Liver (tissue), 9 donors: ENCODE measurements around the gene ENDOU. TPM values are rescaled to one million over a fixed set of nuclear protein-coding genes. Genes with fewer than 3 reads are reported as not detected.

Experiments used
- DNase-seq: peaks from one replicate; pipeline ENCODE4 v3.0.0-alpha.2; 2017; ENCODE audit warnings: low spot score
- H3K27ac ChIP-seq, 2 donors: one replicate each; pipeline ENCODE4 v1.7.0; 2013; ENCODE audit warnings: inconsistent platforms in 2 of 2, low read length in 2 of 2, control low read depth in 1 of 2, low read depth in 1 of 2, mild to moderate bottlenecking in 1 of 2
- H3K27me3 ChIP-seq, 4 donors: one replicate each; pipeline versions ENCODE4 v1.6.1 to v1.7.0; 2013; ENCODE audit warnings: low read length in 3 of 4, inconsistent platforms in 1 of 4, mild to moderate bottlenecking in 1 of 4, moderate library complexity in 1 of 4; ENCODE audit not compliant: control insufficient read depth in 4 of 4, insufficient read depth in 4 of 4
- H3K36me3 ChIP-seq, 4 donors: one replicate each; pipeline versions ENCODE4 v1.6.1 to v1.7.0; 2013; ENCODE audit warnings: low read length in 3 of 4, mild to moderate bottlenecking in 3 of 4, low read depth in 1 of 4, moderate library complexity in 1 of 4; ENCODE audit not compliant: control insufficient read depth in 4 of 4, insufficient read depth in 3 of 4
- H3K4me1 ChIP-seq, 4 donors: one replicate each; pipeline versions ENCODE4 v1.6.1 to v1.7.0; 2013; ENCODE audit warnings: low read length in 3 of 4, mild to moderate bottlenecking in 3 of 4, moderate library complexity in 1 of 4; ENCODE audit not compliant: control insufficient read depth in 4 of 4, insufficient read depth in 4 of 4
- H3K4me3 ChIP-seq, 3 donors: one replicate each; pipeline versions ENCODE4 v1.6.1 to v1.7.0; 2013; ENCODE audit warnings: low read length in 3 of 3, control low read depth in 1 of 3, low read depth in 1 of 3, mild to moderate bottlenecking in 1 of 3
- H3K9ac ChIP-seq, 2 donors: one replicate each; pipeline ENCODE4 v1.7.0; 2013; ENCODE audit warnings: low read length in 2 of 2, mild to moderate bottlenecking in 2 of 2, moderate library complexity in 2 of 2, control low read depth in 1 of 2, low read depth in 1 of 2
- H3K9me3 ChIP-seq, 4 donors: one replicate each; pipeline versions ENCODE4 v1.6.1 to v1.7.0; 2013; ENCODE audit warnings: low read length in 3 of 4; ENCODE audit not compliant: control insufficient read depth in 4 of 4
- ATF3 ChIP-seq: IDR thresholded peaks from 2 replicates; pipeline ENCODE4 v1.6.1; 2016; ENCODE audit warnings: antibody characterized with exemption
- FOXA1 ChIP-seq: IDR thresholded peaks from 2 replicates; pipeline ENCODE4 v1.6.1; 2016; ENCODE audit warnings: antibody characterized with exemption
- FOXA2 ChIP-seq: IDR thresholded peaks from 2 replicates; pipeline ENCODE4 v1.6.1; 2016; ENCODE audit warnings: antibody characterized with exemption
- HNF4G ChIP-seq: IDR thresholded peaks from 2 replicates; pipeline ENCODE4 v1.6.1; 2016; ENCODE audit warnings: antibody characterized with exemption
- JUND ChIP-seq, 2 donors: IDR thresholded peaks; 2 replicates each; pipeline ENCODE4 v1.6.1; 2016; ENCODE audit warnings: antibody characterized with exemption in 2 of 2
- MAX ChIP-seq: IDR thresholded peaks from 2 replicates; pipeline ENCODE4 v1.6.1; 2016; ENCODE audit warnings: antibody characterized with exemption
- NR2F2 ChIP-seq: IDR thresholded peaks from 2 replicates; pipeline ENCODE4 v1.6.1; 2016; ENCODE audit warnings: antibody characterized with exemption
- RAD21 ChIP-seq, 2 donors: IDR thresholded peaks; 2 replicates each; pipeline ENCODE4 v1.6.1; 2016; ENCODE audit warnings: antibody characterized with exemption in 2 of 2, mild to moderate bottlenecking in 2 of 2
- RXRA ChIP-seq, 2 donors: IDR thresholded peaks; 2 replicates each; pipeline ENCODE4 v1.6.1; 2017 to 2018; ENCODE audit warnings: antibody characterized with exemption in 2 of 2, mild to moderate bottlenecking in 1 of 2
- SP1 ChIP-seq: IDR thresholded peaks from 2 replicates; pipeline ENCODE4 v1.6.1; 2018; ENCODE audit warnings: antibody characterized with exemption, mild to moderate bottlenecking
- TAF1 ChIP-seq: conservative IDR thresholded peaks from 2 replicates; pipeline ENCODE4 v1.6.1; 2016; ENCODE audit warnings: antibody characterized with exemption, mild to moderate bottlenecking
- YY1 ChIP-seq: IDR thresholded peaks from 2 replicates; pipeline ENCODE4 v1.6.1; 2016; ENCODE audit warnings: antibody characterized with exemption, mild to moderate bottlenecking
- WGBS: extraction: QIAGEN DNeasy Blood & Tissue Kit; methylation state at CpG from one replicate; pipeline ENCODE4 v1.1.7; 2013; 5-methylcytosine and 5-hydroxymethylcytosine counted together
- polyA plus RNA-seq, 2 donors: library from polyadenylated mRNA; stranded (reverse) in 1 of 2; unstranded in 1 of 2; fragments of 200-250 nt in 1 of 2; fragments of >200 nt in 1 of 2; fragmentation: Nextera tagmentation in 1 of 2; extraction: Ambion mirVana in 1 of 2; gene quantifications; one replicate each; pipeline versions ENCODE4 v1.2.1 to v1.2.3, GENCODE V29; 2013 to 2015
- total RNA-seq, 2 donors: library from RNA; depleted of rRNA; stranded (reverse); fragments of >200 nt; gene quantifications; one replicate each; pipeline ENCODE4 v1.2.3, GENCODE V29; 2014
- TF ChIP-seq, protein P1 (sequence below): IDR thresholded peaks from 2 replicates; pipeline ENCODE4 v1.6.1; 2016; ENCODE audit warnings: antibody characterized with exemption
- TF ChIP-seq, protein P2 (sequence below): fragments of 150-350 bp; IDR thresholded peaks from 2 replicates; pipeline ENCODE4 v1.5.1; 2017; ENCODE audit warnings: improper control_type of control experiment, low read depth, low read length; ENCODE audit not compliant: missing input control
- TF ChIP-seq, protein P3 (sequence below): IDR thresholded peaks from 2 replicates; pipeline ENCODE4 v1.6.1; 2016; ENCODE audit warnings: antibody characterized with exemption, mild to moderate bottlenecking
- donor health status: healthy.
- donor health status: healthy.
- donor health status: healthy.
- donor health status: healthy.
- donor health status: healthy.

Gene ENDOU
- total and polyA plus RNA-seq, 4 donors = 0.25 TPM; not detected in 3

DNA sequence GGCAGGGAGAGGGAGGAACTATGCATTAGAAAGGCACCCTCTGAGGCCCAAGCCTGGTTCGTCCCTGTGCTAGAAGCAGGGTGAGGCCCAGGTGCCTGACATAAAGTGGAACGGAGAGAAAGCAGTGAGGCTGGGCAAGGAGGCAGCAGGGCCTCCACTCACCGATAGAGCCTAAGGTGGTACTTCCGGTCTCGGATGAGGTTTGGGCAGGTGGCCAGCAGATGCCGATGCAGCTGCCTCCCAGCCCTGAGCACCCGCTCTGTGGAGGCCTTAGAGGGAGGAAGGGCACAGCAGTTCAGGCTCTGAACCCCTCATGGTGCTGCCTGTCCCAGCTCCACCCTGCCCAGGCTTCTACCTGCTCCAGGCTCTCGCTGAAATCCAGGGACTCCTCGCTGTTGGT, 26.3 kb upstream of the ENDOU start:
- no peak overlapping the region for H3K9ac ChIP-seq
- H3K27ac ChIP-seq = no peak overlapping the region
- peaks cover 0 to 4% (median 0%) of the 10 kb centered on the region in 4 donors for H3K4me1 ChIP-seq

More for the DNA sequence above, 26.3 kb upstream of the ENDOU start:
- DNase-seq = no peak
- Histone ChIP-seq H3K36me3 (no peaks in the 10 kb centered on the region), H3K9me3 (no peaks in the 10 kb centered on the region), H3K4me3 (no peak overlapping the region), H3K27me3 (no peaks in the 10 kb centered on the region)
- TF ChIP-seq YY1 = no peak
- no peak for TF ChIP-seq MAX
- no peak for TF ChIP-seq RAD21 (IDR thresholded peaks at IDR 0.05)
- TF ChIP-seq FOXA1 = no peak
- no peak for TF ChIP-seq FOXA2
- TF ChIP-seq, protein P1, sequence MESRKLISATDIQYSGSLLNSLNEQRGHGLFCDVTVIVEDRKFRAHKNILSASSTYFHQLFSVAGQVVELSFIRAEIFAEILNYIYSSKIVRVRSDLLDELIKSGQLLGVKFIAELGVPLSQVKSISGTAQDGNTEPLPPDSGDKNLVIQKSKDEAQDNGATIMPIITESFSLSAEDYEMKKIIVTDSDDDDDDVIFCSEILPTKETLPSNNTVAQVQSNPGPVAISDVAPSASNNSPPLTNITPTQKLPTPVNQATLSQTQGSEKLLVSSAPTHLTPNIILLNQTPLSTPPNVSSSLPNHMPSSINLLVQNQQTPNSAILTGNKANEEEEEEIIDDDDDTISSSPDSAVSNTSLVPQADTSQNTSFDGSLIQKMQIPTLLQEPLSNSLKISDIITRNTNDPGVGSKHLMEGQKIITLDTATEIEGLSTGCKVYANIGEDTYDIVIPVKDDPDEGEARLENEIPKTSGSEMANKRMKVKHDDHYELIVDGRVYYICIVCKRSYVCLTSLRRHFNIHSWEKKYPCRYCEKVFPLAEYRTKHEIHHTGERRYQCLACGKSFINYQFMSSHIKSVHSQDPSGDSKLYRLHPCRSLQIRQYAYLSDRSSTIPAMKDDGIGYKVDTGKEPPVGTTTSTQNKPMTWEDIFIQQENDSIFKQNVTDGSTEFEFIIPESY = no peak
- TF ChIP-seq RXRA (IDR thresholded peaks at IDR 0.05) = no peak
- TF ChIP-seq, protein P2, sequence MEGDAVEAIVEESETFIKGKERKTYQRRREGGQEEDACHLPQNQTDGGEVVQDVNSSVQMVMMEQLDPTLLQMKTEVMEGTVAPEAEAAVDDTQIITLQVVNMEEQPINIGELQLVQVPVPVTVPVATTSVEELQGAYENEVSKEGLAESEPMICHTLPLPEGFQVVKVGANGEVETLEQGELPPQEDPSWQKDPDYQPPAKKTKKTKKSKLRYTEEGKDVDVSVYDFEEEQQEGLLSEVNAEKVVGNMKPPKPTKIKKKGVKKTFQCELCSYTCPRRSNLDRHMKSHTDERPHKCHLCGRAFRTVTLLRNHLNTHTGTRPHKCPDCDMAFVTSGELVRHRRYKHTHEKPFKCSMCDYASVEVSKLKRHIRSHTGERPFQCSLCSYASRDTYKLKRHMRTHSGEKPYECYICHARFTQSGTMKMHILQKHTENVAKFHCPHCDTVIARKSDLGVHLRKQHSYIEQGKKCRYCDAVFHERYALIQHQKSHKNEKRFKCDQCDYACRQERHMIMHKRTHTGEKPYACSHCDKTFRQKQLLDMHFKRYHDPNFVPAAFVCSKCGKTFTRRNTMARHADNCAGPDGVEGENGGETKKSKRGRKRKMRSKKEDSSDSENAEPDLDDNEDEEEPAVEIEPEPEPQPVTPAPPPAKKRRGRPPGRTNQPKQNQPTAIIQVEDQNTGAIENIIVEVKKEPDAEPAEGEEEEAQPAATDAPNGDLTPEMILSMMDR = no peak
- TF ChIP-seq ATF3 = no peak
- TF ChIP-seq NR2F2 = no peak
- no peak for TF ChIP-seq SP1
- TF ChIP-seq JUND (IDR thresholded peaks at IDR 0.05) = no peak
- TF ChIP-seq, protein P3, sequence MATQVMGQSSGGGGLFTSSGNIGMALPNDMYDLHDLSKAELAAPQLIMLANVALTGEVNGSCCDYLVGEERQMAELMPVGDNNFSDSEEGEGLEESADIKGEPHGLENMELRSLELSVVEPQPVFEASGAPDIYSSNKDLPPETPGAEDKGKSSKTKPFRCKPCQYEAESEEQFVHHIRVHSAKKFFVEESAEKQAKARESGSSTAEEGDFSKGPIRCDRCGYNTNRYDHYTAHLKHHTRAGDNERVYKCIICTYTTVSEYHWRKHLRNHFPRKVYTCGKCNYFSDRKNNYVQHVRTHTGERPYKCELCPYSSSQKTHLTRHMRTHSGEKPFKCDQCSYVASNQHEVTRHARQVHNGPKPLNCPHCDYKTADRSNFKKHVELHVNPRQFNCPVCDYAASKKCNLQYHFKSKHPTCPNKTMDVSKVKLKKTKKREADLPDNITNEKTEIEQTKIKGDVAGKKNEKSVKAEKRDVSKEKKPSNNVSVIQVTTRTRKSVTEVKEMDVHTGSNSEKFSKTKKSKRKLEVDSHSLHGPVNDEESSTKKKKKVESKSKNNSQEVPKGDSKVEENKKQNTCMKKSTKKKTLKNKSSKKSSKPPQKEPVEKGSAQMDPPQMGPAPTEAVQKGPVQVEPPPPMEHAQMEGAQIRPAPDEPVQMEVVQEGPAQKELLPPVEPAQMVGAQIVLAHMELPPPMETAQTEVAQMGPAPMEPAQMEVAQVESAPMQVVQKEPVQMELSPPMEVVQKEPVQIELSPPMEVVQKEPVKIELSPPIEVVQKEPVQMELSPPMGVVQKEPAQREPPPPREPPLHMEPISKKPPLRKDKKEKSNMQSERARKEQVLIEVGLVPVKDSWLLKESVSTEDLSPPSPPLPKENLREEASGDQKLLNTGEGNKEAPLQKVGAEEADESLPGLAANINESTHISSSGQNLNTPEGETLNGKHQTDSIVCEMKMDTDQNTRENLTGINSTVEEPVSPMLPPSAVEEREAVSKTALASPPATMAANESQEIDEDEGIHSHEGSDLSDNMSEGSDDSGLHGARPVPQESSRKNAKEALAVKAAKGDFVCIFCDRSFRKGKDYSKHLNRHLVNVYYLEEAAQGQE = no peak
- no peak for TF ChIP-seq TAF1
- TF ChIP-seq HNF4G = no peak
- 88% methylated on average over 9 of the region's 9 CpGs for WGBS
